ENCODE measurements around the gene GRN. TPM values are rescaled to one million over a fixed set of nuclear protein-coding genes. Genes with fewer than 3 reads are reported as not detected.

The GRN gene
- total RNA-seq, 1 donor from 2014 or later: 904 TPM

GRCh38 chr17:44396946-44397345 is 51.8 kb downstream of the GRN start:
- Mint-ChIP-seq H3K27me3 (ENCODE audit: unreplicated experiment) (peaks cover 13% of the 10 kb centered on the region), H3K36me3 (ENCODE audit: low read depth, unreplicated experiment) (peaks cover 36% of the 10 kb centered on the region), H3K9me3 (ENCODE audit: unreplicated experiment) (no peaks in the 10 kb centered on the region), H3K4me3 (ENCODE audit: unreplicated experiment) (no peak overlapping the region), H3K27ac (ENCODE audit: unreplicated experiment) (no peak overlapping the region), H3K4me1 (ENCODE audit: unreplicated experiment) (peaks cover 7% of the 10 kb centered on the region)
- no peak for TF ChIP-seq CTCF (IDR thresholded peaks at IDR 0.05; ENCODE audit: unreplicated experiment)
- no peak for DNase-seq (ENCODE audit: low spot score)

- Mint-ChIP-seq H3K4me3 (ENCODE audit: unreplicated experiment) (no peak overlapping the region), H3K4me1 (ENCODE audit: unreplicated experiment) (peaks cover 7% of the 10 kb centered on the region), H3K9me3 (ENCODE audit: unreplicated experiment) (no peaks in the 10 kb centered on the region), H3K36me3 (ENCODE audit: low read depth, unreplicated experiment) (peaks cover 36% of the 10 kb centered on the region), H3K27me3 (ENCODE audit: unreplicated experiment) (peaks cover 13% of the 10 kb centered on the region), H3K27ac (ENCODE audit: unreplicated experiment) (no peak overlapping the region)
- no peak for TF ChIP-seq CTCF (IDR thresholded peaks at IDR 0.05; ENCODE audit: unreplicated experiment)
- no peak for DNase-seq (ENCODE audit: low spot score)
These were observed 52.7 kb downstream of the GRN start for GRCh38 chr17:44397479-44398440.

- no peak for TF ChIP-seq CTCF (IDR thresholded peaks at IDR 0.05; ENCODE audit: unreplicated experiment)
- Mint-ChIP-seq H3K27ac (ENCODE audit: unreplicated experiment) (no peak overlapping the region), H3K9me3 (ENCODE audit: unreplicated experiment) (no peaks in the 10 kb centered on the region), H3K4me3 (ENCODE audit: unreplicated experiment) (no peak overlapping the region), H3K36me3 (ENCODE audit: low read depth, unreplicated experiment) (peaks cover 36% of the 10 kb centered on the region), H3K27me3 (ENCODE audit: unreplicated experiment) (peaks cover 13% of the 10 kb centered on the region), H3K4me1 (ENCODE audit: unreplicated experiment) (peaks cover 2% of the 10 kb centered on the region)
- DNase-seq (ENCODE audit: low spot score): no peak
These were observed 53.9 kb downstream of the GRN start for GRCh38 chr17:44398692-44399691.

- no peak for DNase-seq (ENCODE audit: low spot score)
- peaks cover 36% of the 10 kb centered on the region for H3K36me3 Mint-ChIP-seq (ENCODE audit: low read depth, unreplicated experiment)
- H3K4me1 Mint-ChIP-seq (ENCODE audit: unreplicated experiment): no peaks in the 10 kb centered on the region
- peak overlapping the region; percentile 48 for H3K4me3 Mint-ChIP-seq (ENCODE audit: unreplicated experiment)
- peak; percentile 50 for TF ChIP-seq CTCF (IDR thresholded peaks at IDR 0.05; ENCODE audit: unreplicated experiment)
- no peaks in the 10 kb centered on the region for H3K9me3 Mint-ChIP-seq (ENCODE audit: unreplicated experiment)
- H3K27me3 Mint-ChIP-seq (ENCODE audit: unreplicated experiment): peaks cover 9% of the 10 kb centered on the region
- no peak overlapping the region for H3K27ac Mint-ChIP-seq (ENCODE audit: unreplicated experiment)
These were observed 55.2 kb downstream of the GRN start for GRCh38 chr17:44400226-44400847.

Other genes with a start within 250 kb of the GRN start
- 51.4 TPM for gene HDAC5, start 221.7 kb upstream of the GRN start, total RNA-seq (ENCODE audit: unreplicated experiment)
- gene HROB, start 203.4 kb upstream of the GRN start, total RNA-seq (ENCODE audit: unreplicated experiment): 6.1 TPM
- not detected for gene ASB16, start 174.6 kb upstream of the GRN start, total RNA-seq (ENCODE audit: unreplicated experiment)
- 39.2 TPM for gene TMUB2, start 158.3 kb upstream of the GRN start, total RNA-seq (ENCODE audit: unreplicated experiment)
- 152 TPM for gene ATXN7L3, start 145.4 kb upstream of the GRN start, total RNA-seq (ENCODE audit: unreplicated experiment)
- 63.8 TPM for gene UBTF, start 125.6 kb upstream of the GRN start, total RNA-seq (ENCODE audit: unreplicated experiment)
- not detected for gene SLC4A1, start 77.2 kb upstream of the GRN start, total RNA-seq (ENCODE audit: unreplicated experiment)
- 0.82 TPM for gene RUNDC3A, start 36.7 kb upstream of the GRN start, total RNA-seq (ENCODE audit: unreplicated experiment)
- 124 TPM for gene SLC25A39, start 20.5 kb upstream of the GRN start, total RNA-seq (ENCODE audit: unreplicated experiment)
- 53.7 TPM for gene FAM171A2, start 18.6 kb downstream of the GRN start, total RNA-seq (ENCODE audit: unreplicated experiment)
- gene ITGA2B, start 44.3 kb downstream of the GRN start, total RNA-seq (ENCODE audit: unreplicated experiment): 4.3 TPM
- gene GPATCH8, start 158.1 kb downstream of the GRN start, total RNA-seq (ENCODE audit: unreplicated experiment): 53.3 TPM
- gene FZD2, start 212.2 kb downstream of the GRN start, total RNA-seq (ENCODE audit: unreplicated experiment): 12.9 TPM